ENCODE measurements around the gene SPTB.

- no peak for TF ChIP-seq CTCF (IDR thresholded peaks at IDR 0.05)
- no peak for TF ChIP-seq POLR2A (IDR thresholded peaks at IDR 0.05)
- TF ChIP-seq EP300 (IDR thresholded peaks at IDR 0.05), result no peak
- TF ChIP-seq POLR2AphosphoS5 (IDR thresholded peaks at IDR 0.05), result no peak
Observed at GRCh38 chr14:64729386-64730060, 150.2 kb downstream of the SPTB start.
